Middle frontal gyrus (tissue), 1 donor: ENCODE data around the gene SMC5.

Experiments used
- DNase-seq: peaks from one replicate; pipeline ENCODE4 v3.0.0-alpha.2; 2015; ENCODE audit warnings: low spot score; ENCODE audit errors: extremely low spot score

Gene SMC5

DNA sequence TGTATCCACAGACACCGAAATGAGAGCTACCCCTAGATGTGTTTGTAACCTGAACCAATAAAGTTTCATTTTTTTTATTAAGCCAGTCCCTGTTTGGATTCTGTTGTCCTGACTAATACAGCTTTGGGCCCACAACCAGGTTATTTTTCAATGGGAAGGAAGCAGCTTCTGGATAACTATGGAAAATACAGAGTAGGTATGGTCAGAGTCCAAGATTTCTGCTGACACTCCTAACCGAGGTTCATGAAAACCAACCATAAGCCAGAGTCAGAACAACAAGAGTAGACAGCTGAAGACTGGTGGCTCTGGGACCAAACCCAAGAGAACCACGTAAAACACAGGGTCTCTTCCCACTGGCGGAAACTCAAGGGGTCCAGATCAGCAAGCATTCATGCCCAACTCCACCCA is 144.8 kb downstream of the SMC5 start:
- no peak for DNase-seq

DNA sequence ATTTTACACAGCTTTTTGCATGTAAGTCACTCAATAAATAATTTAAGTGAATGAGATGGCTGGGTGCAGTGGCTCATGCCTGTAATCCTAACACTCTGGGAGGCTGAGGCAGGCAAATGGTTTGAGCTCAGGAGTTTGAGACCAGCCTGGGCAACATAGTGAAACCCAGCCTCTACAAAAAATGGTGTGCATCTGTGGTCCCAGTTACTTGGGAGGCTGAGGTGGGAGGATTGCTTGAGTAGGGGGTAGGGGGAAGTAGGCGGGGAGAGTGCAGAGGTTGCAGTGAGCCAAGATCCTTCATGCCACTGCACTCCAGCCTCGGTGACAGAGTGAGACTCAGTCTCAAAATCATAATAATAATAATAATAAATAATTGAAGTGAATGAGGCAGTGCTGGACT is 145.5 kb downstream of the SMC5 start:
- DNase-seq = no peak
